Osteocyte (in vitro differentiated cells): ENCODE results near the gene VAC14. TPM values are rescaled to one million over a fixed set of nuclear protein-coding genes. Genes with fewer than 3 reads are reported as not detected.

Source experiments
- DNase-seq: peaks from one replicate; pipeline ENCODE4 v3.0.0; 2021; ENCODE audit warnings: mixed read lengths; ENCODE audit not compliant: unreplicated experiment; ENCODE audit errors: extremely low spot score
- H3K27ac Mint-ChIP-seq: one replicate; pipeline ENCODE4 v1.8.0; 2021; ENCODE audit warnings: mild to moderate bottlenecking, mixed read lengths; ENCODE audit not compliant: unreplicated experiment
- H3K27me3 Mint-ChIP-seq: one replicate; pipeline ENCODE4 v1.8.0; 2021; ENCODE audit warnings: mixed read lengths; ENCODE audit not compliant: unreplicated experiment
- H3K36me3 Mint-ChIP-seq: one replicate; pipeline ENCODE4 v1.8.0; 2021; ENCODE audit warnings: mixed read lengths; ENCODE audit not compliant: unreplicated experiment
- H3K4me1 Mint-ChIP-seq: one replicate; pipeline ENCODE4 v1.8.0; 2021; ENCODE audit warnings: mixed read lengths; ENCODE audit not compliant: unreplicated experiment
- H3K4me3 Mint-ChIP-seq: one replicate; pipeline ENCODE4 v1.8.0; 2021; ENCODE audit warnings: mild to moderate bottlenecking, moderate library complexity, mixed read lengths; ENCODE audit not compliant: unreplicated experiment
- H3K9me3 Mint-ChIP-seq: one replicate; pipeline ENCODE4 v1.8.0; 2021; ENCODE audit warnings: mixed read lengths; ENCODE audit not compliant: unreplicated experiment
- total RNA-seq: library from RNA; stranded (reverse); gene quantifications from 2 replicates; pipeline ENCODE4 v1.2.1, GENCODE V29; 2021
- TF ChIP-seq, protein P1 (sequence below): fragments of 200-600 bp; sonication (generic); IDR thresholded peaks from 2 replicates; pipeline ENCODE4 v1.5.0; 2021; ENCODE audit warnings: antibody characterized with exemption, mild to moderate bottlenecking, moderate library complexity

VAC14 gene
- total RNA-seq, 1 donor from 2014 or later = 44.5 TPM

DNA sequence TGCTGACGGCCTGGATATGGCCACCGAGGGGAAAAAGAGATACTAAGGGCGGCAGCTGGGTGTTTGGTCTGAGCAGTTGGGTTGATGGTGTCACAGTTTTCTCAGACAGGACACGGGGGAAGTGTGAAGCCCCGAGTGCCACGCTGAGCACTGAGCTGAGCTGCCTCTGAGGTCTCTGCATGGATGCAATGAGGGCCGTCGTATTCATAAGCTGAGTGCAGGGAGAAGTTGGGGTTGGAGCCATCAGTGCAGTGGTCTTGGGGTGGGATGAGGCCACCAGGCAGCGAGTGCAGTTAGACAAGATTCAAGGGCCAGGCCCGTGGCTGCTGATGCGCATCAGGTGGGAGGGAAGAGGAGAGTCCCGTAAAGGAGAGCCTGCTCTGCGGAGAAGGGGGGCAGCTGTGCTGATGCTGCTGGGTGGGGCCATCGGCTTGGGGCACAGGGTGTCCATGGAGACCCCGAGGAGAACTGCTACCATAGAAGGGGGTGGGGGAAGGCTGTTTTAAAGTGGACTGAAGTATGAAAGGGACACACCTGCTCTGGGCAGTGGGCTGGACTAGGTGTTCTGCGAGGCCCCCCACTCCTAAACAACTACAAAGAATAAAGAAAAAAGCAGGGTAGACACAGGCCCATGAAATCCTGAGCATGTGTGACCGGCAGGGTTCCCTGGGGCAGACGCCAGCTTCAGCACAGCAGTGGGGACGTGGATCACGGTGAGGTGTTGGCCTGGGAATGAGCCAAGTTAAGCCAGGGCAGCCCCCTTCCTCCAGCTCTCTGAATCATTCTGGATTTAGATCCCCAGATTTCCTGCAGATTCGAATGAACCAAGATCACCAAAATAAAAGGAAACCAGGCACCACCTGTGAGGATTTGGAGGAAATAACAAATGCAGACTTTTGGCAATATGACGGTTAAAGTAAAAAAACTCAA lies 134.9 kb downstream of the VAC14 start:
- no peak overlapping the region for H3K4me3 Mint-ChIP-seq
- no peak overlapping the region for H3K27ac Mint-ChIP-seq
- peaks cover 47% of the 10 kb centered on the region for H3K36me3 Mint-ChIP-seq
- no peaks in the 10 kb centered on the region for H3K9me3 Mint-ChIP-seq
- H3K4me1 Mint-ChIP-seq = peaks cover 4% of the 10 kb centered on the region
- no peaks in the 10 kb centered on the region for H3K27me3 Mint-ChIP-seq
- DNase-seq = no peak
- TF ChIP-seq, protein P1, sequence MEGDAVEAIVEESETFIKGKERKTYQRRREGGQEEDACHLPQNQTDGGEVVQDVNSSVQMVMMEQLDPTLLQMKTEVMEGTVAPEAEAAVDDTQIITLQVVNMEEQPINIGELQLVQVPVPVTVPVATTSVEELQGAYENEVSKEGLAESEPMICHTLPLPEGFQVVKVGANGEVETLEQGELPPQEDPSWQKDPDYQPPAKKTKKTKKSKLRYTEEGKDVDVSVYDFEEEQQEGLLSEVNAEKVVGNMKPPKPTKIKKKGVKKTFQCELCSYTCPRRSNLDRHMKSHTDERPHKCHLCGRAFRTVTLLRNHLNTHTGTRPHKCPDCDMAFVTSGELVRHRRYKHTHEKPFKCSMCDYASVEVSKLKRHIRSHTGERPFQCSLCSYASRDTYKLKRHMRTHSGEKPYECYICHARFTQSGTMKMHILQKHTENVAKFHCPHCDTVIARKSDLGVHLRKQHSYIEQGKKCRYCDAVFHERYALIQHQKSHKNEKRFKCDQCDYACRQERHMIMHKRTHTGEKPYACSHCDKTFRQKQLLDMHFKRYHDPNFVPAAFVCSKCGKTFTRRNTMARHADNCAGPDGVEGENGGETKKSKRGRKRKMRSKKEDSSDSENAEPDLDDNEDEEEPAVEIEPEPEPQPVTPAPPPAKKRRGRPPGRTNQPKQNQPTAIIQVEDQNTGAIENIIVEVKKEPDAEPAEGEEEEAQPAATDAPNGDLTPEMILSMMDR = no peak

DNA sequence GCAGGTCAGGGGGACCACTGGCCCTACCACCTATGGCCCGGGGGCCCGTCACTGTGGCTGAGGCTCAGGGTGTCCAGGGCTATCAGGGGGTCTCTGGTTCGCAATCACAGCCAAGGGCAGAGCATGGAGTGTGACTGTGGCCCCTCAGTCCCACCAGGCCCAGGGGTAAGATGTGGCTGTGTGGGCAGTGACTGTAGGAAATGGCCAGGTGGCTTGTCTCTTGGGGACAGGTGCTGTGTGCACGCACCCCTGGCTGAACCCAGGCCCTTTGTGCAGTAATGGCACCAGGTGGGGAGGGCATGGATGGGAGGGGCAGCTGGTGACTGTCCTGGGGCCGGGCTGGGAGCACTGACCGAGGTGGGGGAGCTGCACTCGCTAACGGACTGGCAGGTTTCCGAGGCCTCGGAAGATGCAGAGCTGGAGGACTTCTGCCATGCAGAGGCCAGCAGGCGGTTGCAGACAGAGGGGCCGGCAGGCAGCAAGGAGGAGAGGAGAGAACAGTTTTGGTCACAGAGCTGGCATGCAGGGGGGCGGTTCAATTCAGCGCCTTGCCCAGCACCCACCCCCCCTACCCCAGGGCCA lies 135.8 kb downstream of the VAC14 start:
- H3K27me3 Mint-ChIP-seq = no peaks in the 10 kb centered on the region
- H3K36me3 Mint-ChIP-seq = peaks cover 41% of the 10 kb centered on the region
- H3K27ac Mint-ChIP-seq = no peak overlapping the region
- TF ChIP-seq, protein P1 = no peak
- DNase-seq = no peak
- H3K4me3 Mint-ChIP-seq = no peak overlapping the region
- no peaks in the 10 kb centered on the region for H3K9me3 Mint-ChIP-seq
- peaks cover 4% of the 10 kb centered on the region for H3K4me1 Mint-ChIP-seq

DNA sequence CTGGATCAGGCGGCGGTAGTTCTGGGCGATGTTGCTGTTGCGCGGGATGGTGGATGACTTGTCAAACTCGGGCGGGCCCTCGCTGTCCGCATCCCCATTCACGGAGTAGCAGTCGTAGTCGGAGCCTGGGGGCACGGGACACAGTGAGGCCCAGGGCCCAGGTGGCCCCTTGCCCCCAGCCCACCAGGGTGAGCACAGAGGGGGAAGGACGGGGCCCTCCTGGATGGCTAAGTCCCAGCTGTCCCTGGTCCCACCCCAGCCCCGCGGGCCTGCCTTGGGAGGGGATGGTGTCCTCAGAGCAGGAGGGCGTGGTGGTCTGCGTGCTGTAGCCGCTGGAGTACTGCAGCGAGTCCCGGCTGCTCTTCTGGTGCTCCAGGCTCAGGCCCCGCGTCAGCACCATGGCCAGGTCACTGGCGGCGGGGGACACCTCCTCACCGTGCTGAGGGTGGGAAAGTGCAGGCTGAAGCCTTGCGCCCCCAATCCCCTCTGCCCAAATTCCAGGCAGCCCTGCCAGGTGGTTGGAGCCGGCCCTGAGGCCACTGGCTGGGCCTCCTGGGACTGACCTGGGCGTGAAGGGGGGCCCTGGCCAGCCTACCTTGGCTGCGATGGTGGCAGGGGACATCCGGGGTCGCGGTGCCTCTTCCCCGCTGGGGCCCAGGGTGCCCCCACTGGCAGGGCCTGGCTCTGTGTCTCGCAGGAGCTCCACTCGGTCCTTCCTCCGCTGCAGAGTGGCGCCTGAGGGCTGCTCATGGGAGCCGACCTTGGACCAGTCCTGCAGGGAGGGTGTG lies 136.4 kb downstream of the VAC14 start:
- H3K27me3 Mint-ChIP-seq = no peaks in the 10 kb centered on the region
- no peak for DNase-seq
- TF ChIP-seq, protein P1 = no peak

DNA sequence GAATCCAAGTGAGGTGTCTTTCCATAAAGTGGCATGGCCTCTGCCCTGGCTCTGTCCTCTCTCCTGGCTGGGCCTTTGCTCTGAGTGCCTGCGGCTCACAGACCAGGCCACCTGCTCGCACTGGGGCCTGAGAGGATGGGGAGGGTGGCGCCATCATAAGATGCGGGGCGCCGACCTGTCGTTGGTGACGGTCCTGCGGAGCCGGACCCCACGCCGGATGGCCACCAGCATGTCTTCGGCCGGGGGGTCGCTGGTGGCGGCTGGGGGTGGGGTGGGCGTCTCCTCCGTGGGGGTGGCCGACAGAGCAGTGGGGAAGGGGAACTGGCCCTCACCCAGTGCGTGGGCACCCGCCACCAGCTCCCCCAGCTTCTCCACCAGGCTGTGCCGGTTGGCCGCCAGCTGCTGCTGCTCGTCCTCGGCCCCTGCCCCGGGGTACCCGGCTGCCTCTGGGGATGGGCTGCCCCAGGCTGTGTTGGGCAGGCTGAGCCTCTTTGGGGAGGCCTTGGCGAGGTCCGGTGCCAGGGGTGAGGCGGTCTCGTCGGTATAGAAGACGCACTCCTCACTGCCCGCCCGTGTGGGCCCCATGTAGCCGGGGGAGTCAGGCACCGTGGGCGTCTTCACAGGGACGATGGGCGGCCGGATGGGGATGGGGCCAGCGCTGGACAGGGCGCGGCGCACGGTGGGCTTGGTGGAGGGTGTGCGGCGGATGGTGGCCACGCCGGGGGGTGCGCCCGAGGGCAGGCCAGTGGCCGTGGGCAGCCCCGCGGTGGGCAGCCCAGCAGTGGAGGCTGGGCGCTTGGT lies 137.2 kb downstream of the VAC14 start:
- Mint-ChIP-seq H3K27me3 (no peaks in the 10 kb centered on the region), H3K36me3 (peaks cover 28% of the 10 kb centered on the region), H3K4me1 (peaks cover 4% of the 10 kb centered on the region), H3K4me3 (no peak overlapping the region), H3K9me3 (no peaks in the 10 kb centered on the region), H3K27ac (no peak overlapping the region)
- DNase-seq = peak; percentile 83
- TF ChIP-seq, protein P1 = no peak

More for the DNA sequence above, 136.4 kb downstream of the VAC14 start:
- Mint-ChIP-seq H3K36me3 (peaks cover 34% of the 10 kb centered on the region), H3K27ac (no peak overlapping the region), H3K4me1 (peaks cover 4% of the 10 kb centered on the region), H3K4me3 (no peak overlapping the region), H3K9me3 (no peaks in the 10 kb centered on the region)
